Liver (tissue), 9 donors: Measurements from ENCODE around the gene NR1D2. TPM values are rescaled to one million over a fixed set of nuclear protein-coding genes. Genes with fewer than 3 reads are reported as not detected.

ENCODE experiments used
- DNase-seq: peaks from one replicate; pipeline ENCODE4 v3.0.0-alpha.2; 2017; ENCODE audit warnings: low spot score
- H3K27ac ChIP-seq, 2 donors: one replicate each; pipeline ENCODE4 v1.7.0; 2013; ENCODE audit warnings: inconsistent platforms in 2 of 2, low read length in 2 of 2, control low read depth in 1 of 2, low read depth in 1 of 2, mild to moderate bottlenecking in 1 of 2
- H3K27me3 ChIP-seq, 4 donors: one replicate each; pipeline versions ENCODE4 v1.6.1 to v1.7.0; 2013; ENCODE audit warnings: low read length in 3 of 4, inconsistent platforms in 1 of 4, mild to moderate bottlenecking in 1 of 4, moderate library complexity in 1 of 4; ENCODE audit not compliant: control insufficient read depth in 4 of 4, insufficient read depth in 4 of 4
- H3K36me3 ChIP-seq, 4 donors: one replicate each; pipeline versions ENCODE4 v1.6.1 to v1.7.0; 2013; ENCODE audit warnings: low read length in 3 of 4, mild to moderate bottlenecking in 3 of 4, low read depth in 1 of 4, moderate library complexity in 1 of 4; ENCODE audit not compliant: control insufficient read depth in 4 of 4, insufficient read depth in 3 of 4
- H3K4me1 ChIP-seq, 4 donors: one replicate each; pipeline versions ENCODE4 v1.6.1 to v1.7.0; 2013; ENCODE audit warnings: low read length in 3 of 4, mild to moderate bottlenecking in 3 of 4, moderate library complexity in 1 of 4; ENCODE audit not compliant: control insufficient read depth in 4 of 4, insufficient read depth in 4 of 4
- H3K4me3 ChIP-seq, 3 donors: one replicate each; pipeline versions ENCODE4 v1.6.1 to v1.7.0; 2013; ENCODE audit warnings: low read length in 3 of 3, control low read depth in 1 of 3, low read depth in 1 of 3, mild to moderate bottlenecking in 1 of 3
- H3K9ac ChIP-seq, 2 donors: one replicate each; pipeline ENCODE4 v1.7.0; 2013; ENCODE audit warnings: low read length in 2 of 2, mild to moderate bottlenecking in 2 of 2, moderate library complexity in 2 of 2, control low read depth in 1 of 2, low read depth in 1 of 2
- H3K9me3 ChIP-seq, 4 donors: one replicate each; pipeline versions ENCODE4 v1.6.1 to v1.7.0; 2013; ENCODE audit warnings: low read length in 3 of 4; ENCODE audit not compliant: control insufficient read depth in 4 of 4
- EGR1 ChIP-seq, 2 donors: IDR thresholded peaks; 2 replicates each; pipeline ENCODE4 v1.6.1; 2016 to 2018; ENCODE audit warnings: antibody characterized with exemption in 2 of 2, low read depth in 2 of 2
- FOXA1 ChIP-seq: IDR thresholded peaks from 2 replicates; pipeline ENCODE4 v1.6.1; 2016; ENCODE audit warnings: antibody characterized with exemption
- HNF4A ChIP-seq, 2 donors: conservative IDR thresholded peaks; 2 replicates each; pipeline ENCODE4 v1.6.1; 2016; ENCODE audit warnings: antibody characterized with exemption in 2 of 2, mild to moderate bottlenecking in 2 of 2
- HNF4G ChIP-seq: IDR thresholded peaks from 2 replicates; pipeline ENCODE4 v1.6.1; 2016; ENCODE audit warnings: antibody characterized with exemption
- JUND ChIP-seq, 2 donors: IDR thresholded peaks; 2 replicates each; pipeline ENCODE4 v1.6.1; 2016; ENCODE audit warnings: antibody characterized with exemption in 2 of 2
- RAD21 ChIP-seq, 2 donors: IDR thresholded peaks; 2 replicates each; pipeline ENCODE4 v1.6.1; 2016; ENCODE audit warnings: antibody characterized with exemption in 2 of 2, mild to moderate bottlenecking in 2 of 2
- RXRA ChIP-seq, 2 donors: IDR thresholded peaks; 2 replicates each; pipeline ENCODE4 v1.6.1; 2017 to 2018; ENCODE audit warnings: antibody characterized with exemption in 2 of 2, mild to moderate bottlenecking in 1 of 2
- SP1 ChIP-seq: IDR thresholded peaks from 2 replicates; pipeline ENCODE4 v1.6.1; 2018; ENCODE audit warnings: antibody characterized with exemption, mild to moderate bottlenecking
- YY1 ChIP-seq: IDR thresholded peaks from 2 replicates; pipeline ENCODE4 v1.6.1; 2016; ENCODE audit warnings: antibody characterized with exemption, mild to moderate bottlenecking
- WGBS: extraction: QIAGEN DNeasy Blood & Tissue Kit; methylation state at CpG from one replicate; pipeline ENCODE4 v1.1.7; 2013; 5-methylcytosine and 5-hydroxymethylcytosine counted together
- polyA plus RNA-seq, 2 donors: library from polyadenylated mRNA; stranded (reverse) in 1 of 2; unstranded in 1 of 2; fragments of 200-250 nt in 1 of 2; fragments of >200 nt in 1 of 2; fragmentation: Nextera tagmentation in 1 of 2; extraction: Ambion mirVana in 1 of 2; gene quantifications; one replicate each; pipeline versions ENCODE4 v1.2.1 to v1.2.3, GENCODE V29; 2013 to 2015
- total RNA-seq, 2 donors: library from RNA; depleted of rRNA; stranded (reverse); fragments of >200 nt; gene quantifications; one replicate each; pipeline ENCODE4 v1.2.3, GENCODE V29; 2014
- TF ChIP-seq, protein P1 (sequence below): IDR thresholded peaks from 2 replicates; pipeline ENCODE4 v1.6.1; 2016; ENCODE audit warnings: antibody characterized with exemption
- TF ChIP-seq, protein P2 (sequence below): IDR thresholded peaks from 2 replicates; pipeline ENCODE4 v1.6.1; 2016; ENCODE audit warnings: antibody characterized with exemption
- TF ChIP-seq, protein P3 (sequence below): fragments of 150-350 bp; IDR thresholded peaks from 2 replicates; pipeline ENCODE4 v1.5.1; 2017; ENCODE audit warnings: improper control_type of control experiment, low read depth, low read length; ENCODE audit not compliant: missing input control
- TF ChIP-seq, protein P4 (sequence below): IDR thresholded peaks from 2 replicates; pipeline ENCODE4 v1.6.1; 2016; ENCODE audit warnings: antibody characterized with exemption
- TF ChIP-seq, protein P5 (sequence below): IDR thresholded peaks from 2 replicates; pipeline ENCODE4 v1.6.1; 2016; ENCODE audit warnings: antibody characterized with exemption, mild to moderate bottlenecking
- donor health status: healthy.
- donor health status: healthy.
- donor health status: healthy.
- donor health status: healthy.
- donor health status: healthy.

Gene NR1D2
- total and polyA plus RNA-seq, 4 donors = 7.3 to 25.5 (median 9.2) TPM

DNA sequence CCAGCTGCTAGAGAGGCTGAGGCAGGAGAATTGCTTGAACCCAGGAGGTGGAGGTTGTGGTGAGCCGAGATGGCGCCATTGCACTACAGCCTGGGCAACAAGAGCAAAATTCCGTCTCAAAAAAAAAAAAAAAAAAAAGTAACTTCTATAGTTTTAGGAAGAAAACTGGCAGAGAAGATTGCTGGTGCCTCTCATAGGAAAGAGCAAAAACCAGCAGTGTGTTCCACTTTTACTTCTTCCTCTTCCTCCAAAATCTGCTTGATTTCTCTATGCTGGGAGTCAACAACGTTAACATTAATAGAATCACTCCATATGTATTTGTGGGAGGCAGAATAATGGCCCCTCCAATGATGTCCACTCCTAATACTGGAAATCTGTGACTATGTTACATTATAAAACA is 12.5 kb upstream of the NR1D2 start:
- Histone ChIP-seq H3K27me3 (no peaks in the 10 kb centered on the region), H3K4me3 (no peak overlapping the region), H3K27ac (no peak overlapping the region), H3K36me3 (no peaks in the 10 kb centered on the region), H3K4me1 (peaks cover 0 to 5% (median 4%) of the 10 kb centered on the region in 4 donors), H3K9ac (no peak overlapping the region), H3K9me3 (no peaks in the 10 kb centered on the region)
- 86% methylated on average over 4 of the region's 4 CpGs for WGBS
- no peak for DNase-seq
- no peak for TF ChIP-seq HNF4A (conservative IDR thresholded peaks at IDR 0.05)
- no peak for TF ChIP-seq RAD21 (IDR thresholded peaks at IDR 0.05)

DNA sequence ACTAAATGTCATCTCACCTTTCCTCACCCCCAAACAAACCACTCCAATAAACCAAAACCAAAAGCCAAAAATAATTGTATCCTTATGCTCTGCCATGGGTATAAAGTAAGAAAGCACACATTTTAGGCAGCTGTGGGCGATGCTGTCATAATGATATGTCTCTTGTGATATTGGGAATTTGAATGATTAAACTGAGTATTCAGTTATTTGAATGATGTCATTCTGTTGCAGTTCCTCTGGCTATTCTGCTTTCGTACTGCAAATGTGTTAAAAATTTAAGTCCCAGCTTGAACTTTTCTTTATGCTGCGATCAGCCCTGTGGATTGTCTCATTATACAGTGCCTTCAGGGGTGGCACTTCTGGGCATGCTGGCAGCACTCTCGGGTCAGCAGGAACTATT is 10.8 kb upstream of the NR1D2 start:
- H3K27ac ChIP-seq = no peak overlapping the region
- DNase-seq = no peak
- TF ChIP-seq SP1 = no peak
- no peak for TF ChIP-seq RXRA (IDR thresholded peaks at IDR 0.05)
- no peak for TF ChIP-seq HNF4A (conservative IDR thresholded peaks at IDR 0.05)
- no peak for TF ChIP-seq RAD21 (IDR thresholded peaks at IDR 0.05)
- TF ChIP-seq, protein P1, sequence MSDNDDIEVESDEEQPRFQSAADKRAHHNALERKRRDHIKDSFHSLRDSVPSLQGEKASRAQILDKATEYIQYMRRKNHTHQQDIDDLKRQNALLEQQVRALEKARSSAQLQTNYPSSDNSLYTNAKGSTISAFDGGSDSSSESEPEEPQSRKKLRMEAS = no peak
- TF ChIP-seq, protein P2, sequence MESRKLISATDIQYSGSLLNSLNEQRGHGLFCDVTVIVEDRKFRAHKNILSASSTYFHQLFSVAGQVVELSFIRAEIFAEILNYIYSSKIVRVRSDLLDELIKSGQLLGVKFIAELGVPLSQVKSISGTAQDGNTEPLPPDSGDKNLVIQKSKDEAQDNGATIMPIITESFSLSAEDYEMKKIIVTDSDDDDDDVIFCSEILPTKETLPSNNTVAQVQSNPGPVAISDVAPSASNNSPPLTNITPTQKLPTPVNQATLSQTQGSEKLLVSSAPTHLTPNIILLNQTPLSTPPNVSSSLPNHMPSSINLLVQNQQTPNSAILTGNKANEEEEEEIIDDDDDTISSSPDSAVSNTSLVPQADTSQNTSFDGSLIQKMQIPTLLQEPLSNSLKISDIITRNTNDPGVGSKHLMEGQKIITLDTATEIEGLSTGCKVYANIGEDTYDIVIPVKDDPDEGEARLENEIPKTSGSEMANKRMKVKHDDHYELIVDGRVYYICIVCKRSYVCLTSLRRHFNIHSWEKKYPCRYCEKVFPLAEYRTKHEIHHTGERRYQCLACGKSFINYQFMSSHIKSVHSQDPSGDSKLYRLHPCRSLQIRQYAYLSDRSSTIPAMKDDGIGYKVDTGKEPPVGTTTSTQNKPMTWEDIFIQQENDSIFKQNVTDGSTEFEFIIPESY = no peak
- TF ChIP-seq HNF4G = no peak
- TF ChIP-seq YY1 = no peak
- TF ChIP-seq, protein P3, sequence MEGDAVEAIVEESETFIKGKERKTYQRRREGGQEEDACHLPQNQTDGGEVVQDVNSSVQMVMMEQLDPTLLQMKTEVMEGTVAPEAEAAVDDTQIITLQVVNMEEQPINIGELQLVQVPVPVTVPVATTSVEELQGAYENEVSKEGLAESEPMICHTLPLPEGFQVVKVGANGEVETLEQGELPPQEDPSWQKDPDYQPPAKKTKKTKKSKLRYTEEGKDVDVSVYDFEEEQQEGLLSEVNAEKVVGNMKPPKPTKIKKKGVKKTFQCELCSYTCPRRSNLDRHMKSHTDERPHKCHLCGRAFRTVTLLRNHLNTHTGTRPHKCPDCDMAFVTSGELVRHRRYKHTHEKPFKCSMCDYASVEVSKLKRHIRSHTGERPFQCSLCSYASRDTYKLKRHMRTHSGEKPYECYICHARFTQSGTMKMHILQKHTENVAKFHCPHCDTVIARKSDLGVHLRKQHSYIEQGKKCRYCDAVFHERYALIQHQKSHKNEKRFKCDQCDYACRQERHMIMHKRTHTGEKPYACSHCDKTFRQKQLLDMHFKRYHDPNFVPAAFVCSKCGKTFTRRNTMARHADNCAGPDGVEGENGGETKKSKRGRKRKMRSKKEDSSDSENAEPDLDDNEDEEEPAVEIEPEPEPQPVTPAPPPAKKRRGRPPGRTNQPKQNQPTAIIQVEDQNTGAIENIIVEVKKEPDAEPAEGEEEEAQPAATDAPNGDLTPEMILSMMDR = no peak
- no peaks in the 10 kb centered on the region for H3K36me3 ChIP-seq
- no peaks in the 10 kb centered on the region for H3K4me1 ChIP-seq
- H3K27me3 ChIP-seq = no peaks in the 10 kb centered on the region
- whole genome bisulfite sequencing = 68% methylated on average over 4 of the region's 4 CpGs
- H3K4me3 ChIP-seq = no peak overlapping the region
- H3K9ac ChIP-seq = no peak overlapping the region
- peaks cover 0 to 2% (median 0%) of the 10 kb centered on the region in 4 donors for H3K9me3 ChIP-seq

DNA sequence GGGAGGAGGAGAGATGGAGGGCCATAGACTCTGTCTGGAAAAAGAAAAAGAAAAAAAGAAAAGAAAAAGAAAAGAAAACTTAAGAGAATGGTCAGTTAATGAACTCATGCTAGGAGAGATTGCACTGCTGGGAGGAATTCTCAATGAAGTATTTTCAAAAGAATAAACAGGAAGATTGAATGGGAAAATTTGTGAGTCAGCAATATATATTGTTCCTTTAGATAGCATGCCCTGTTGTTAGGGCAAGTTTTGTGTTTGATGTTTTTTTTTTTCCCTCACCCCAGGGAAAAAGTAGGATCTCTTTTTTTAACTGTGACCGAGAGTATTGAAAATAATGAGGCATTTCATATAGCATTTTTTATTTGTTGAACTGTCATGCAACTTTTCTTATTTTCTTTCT is 7.8 kb upstream of the NR1D2 start:
- Histone ChIP-seq H3K36me3 (no peaks in the 10 kb centered on the region), H3K27me3 (no peaks in the 10 kb centered on the region), H3K9me3 (peaks cover 0 to 2% (median 0%) of the 10 kb centered on the region in 4 donors), H3K4me3 (no peak overlapping the region), H3K27ac (no peak overlapping the region), H3K4me1 (no peaks in the 10 kb centered on the region), H3K9ac (no peak overlapping the region)
- 86% methylated on average over 1 of the region's 1 CpG for WGBS
- no peak for DNase-seq
- TF ChIP-seq RXRA (IDR thresholded peaks at IDR 0.05) (no peak), JUND (IDR thresholded peaks at IDR 0.05) (no peak), HNF4G (no peak), RAD21 (IDR thresholded peaks at IDR 0.05) (no peak), HNF4A (conservative IDR thresholded peaks at IDR 0.05) (no peak), SP1 (no peak), EGR1 (IDR thresholded peaks at IDR 0.05; ENCODE audit: low read depth in 2 of 2) (no peak), FOXA1 (no peak)
- TF ChIP-seq, protein P4, sequence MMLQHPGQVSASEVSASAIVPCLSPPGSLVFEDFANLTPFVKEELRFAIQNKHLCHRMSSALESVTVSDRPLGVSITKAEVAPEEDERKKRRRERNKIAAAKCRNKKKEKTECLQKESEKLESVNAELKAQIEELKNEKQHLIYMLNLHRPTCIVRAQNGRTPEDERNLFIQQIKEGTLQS = no peak
- TF ChIP-seq, protein P3 = no peak
- TF ChIP-seq, protein P2 = no peak
- TF ChIP-seq, protein P5, sequence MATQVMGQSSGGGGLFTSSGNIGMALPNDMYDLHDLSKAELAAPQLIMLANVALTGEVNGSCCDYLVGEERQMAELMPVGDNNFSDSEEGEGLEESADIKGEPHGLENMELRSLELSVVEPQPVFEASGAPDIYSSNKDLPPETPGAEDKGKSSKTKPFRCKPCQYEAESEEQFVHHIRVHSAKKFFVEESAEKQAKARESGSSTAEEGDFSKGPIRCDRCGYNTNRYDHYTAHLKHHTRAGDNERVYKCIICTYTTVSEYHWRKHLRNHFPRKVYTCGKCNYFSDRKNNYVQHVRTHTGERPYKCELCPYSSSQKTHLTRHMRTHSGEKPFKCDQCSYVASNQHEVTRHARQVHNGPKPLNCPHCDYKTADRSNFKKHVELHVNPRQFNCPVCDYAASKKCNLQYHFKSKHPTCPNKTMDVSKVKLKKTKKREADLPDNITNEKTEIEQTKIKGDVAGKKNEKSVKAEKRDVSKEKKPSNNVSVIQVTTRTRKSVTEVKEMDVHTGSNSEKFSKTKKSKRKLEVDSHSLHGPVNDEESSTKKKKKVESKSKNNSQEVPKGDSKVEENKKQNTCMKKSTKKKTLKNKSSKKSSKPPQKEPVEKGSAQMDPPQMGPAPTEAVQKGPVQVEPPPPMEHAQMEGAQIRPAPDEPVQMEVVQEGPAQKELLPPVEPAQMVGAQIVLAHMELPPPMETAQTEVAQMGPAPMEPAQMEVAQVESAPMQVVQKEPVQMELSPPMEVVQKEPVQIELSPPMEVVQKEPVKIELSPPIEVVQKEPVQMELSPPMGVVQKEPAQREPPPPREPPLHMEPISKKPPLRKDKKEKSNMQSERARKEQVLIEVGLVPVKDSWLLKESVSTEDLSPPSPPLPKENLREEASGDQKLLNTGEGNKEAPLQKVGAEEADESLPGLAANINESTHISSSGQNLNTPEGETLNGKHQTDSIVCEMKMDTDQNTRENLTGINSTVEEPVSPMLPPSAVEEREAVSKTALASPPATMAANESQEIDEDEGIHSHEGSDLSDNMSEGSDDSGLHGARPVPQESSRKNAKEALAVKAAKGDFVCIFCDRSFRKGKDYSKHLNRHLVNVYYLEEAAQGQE = no peak
- TF ChIP-seq, protein P1 = no peak
